GM23338 (cell line): ENCODE results near the gene NUP98. TPM values are rescaled to one million over a fixed set of nuclear protein-coding genes. Genes with fewer than 3 reads are reported as not detected.

Source experiments
- CTCF ChIP-seq, 2 experiments: fragments of 200-600 bp in 1 of 2; sonication (generic) in 1 of 2; conservative IDR thresholded peaks; 2 replicates each; pipeline versions ENCODE4 v1.5.1 to v1.6.1; 2016 to 2017; ENCODE audit warnings: antibody characterized with exemption in 2 of 2, low read depth in 2 of 2, mild to moderate bottlenecking in 2 of 2, moderate library complexity in 1 of 2
- EZH2phosphoT487 ChIP-seq: fragments of 200-600 bp; sonication (generic); IDR thresholded peaks from one replicate; pipeline ENCODE4 v1.8.1; 2018; ENCODE audit warnings: antibody characterized with exemption; ENCODE audit not compliant: unreplicated experiment
- JUNB ChIP-seq: IDR thresholded peaks from one replicate; pipeline ENCODE4 v1.6.1; 2016; ENCODE audit warnings: antibody characterized with exemption; ENCODE audit not compliant: unreplicated experiment
- STAT1 ChIP-seq: IDR thresholded peaks from one replicate; pipeline ENCODE4 v1.6.1; 2016; ENCODE audit warnings: antibody characterized with exemption; ENCODE audit not compliant: unreplicated experiment
- ZNF114 ChIP-seq: fragments of 250-450 bp; sonication (Bioruptor Pico); IDR thresholded peaks from 2 replicates; pipeline ENCODE4 v1.5.0; 2020; ENCODE audit warnings: mild to moderate bottlenecking, moderate library complexity
- polyA plus RNA-seq: library from polyadenylated mRNA; unstranded; fragments of >200 nt; fragmentation: Nextera tagmentation; extraction: Ambion mirVana; gene quantifications from 2 replicates; pipeline ENCODE4 v1.2.1, GENCODE V29; 2016
- total RNA-seq: library from RNA; depleted of rRNA; stranded (reverse); fragments of >200 nt; shearing (Covaris generic); gene quantifications from 2 replicates; pipeline ENCODE4 v1.2.3, GENCODE V29; 2014
- TF ChIP-seq, protein P1 (sequence below): fragments of 250-450 bp; sonication (Bioruptor Pico); IDR thresholded peaks from 2 replicates; pipeline ENCODE4 v1.5.0; 2020; ENCODE audit warnings: mild to moderate bottlenecking, moderate library complexity
- TF ChIP-seq, protein P2 (sequence below): IDR thresholded peaks from one replicate; pipeline ENCODE4 v1.6.1; 2018; ENCODE audit warnings: antibody characterized with exemption; ENCODE audit not compliant: unreplicated experiment

NUP98 gene
- total and polyA plus RNA-seq, 2 experiments from 2014 or later: 23.9 to 174 TPM

DNA sequence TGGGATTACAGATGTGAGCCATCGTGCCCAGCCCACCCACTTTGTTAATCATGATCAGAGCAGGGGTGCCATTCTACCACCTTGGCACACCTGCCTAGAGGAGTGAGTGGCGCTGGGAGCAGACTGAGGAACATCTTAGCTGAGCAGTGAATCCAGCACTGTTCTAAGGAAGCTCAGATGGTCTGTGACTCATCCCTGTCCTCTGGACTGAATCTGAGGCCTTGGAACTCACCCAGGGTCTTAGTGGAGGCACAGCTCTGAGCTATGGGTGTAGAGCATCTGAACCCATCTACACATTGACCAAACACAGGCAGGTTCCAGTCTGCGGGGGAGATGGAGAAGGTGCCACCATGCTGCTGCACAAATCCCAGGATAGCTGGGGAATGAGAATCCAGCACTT is 25.9 kb upstream of the NUP98 start (continued):
- TF ChIP-seq, protein P1, sequence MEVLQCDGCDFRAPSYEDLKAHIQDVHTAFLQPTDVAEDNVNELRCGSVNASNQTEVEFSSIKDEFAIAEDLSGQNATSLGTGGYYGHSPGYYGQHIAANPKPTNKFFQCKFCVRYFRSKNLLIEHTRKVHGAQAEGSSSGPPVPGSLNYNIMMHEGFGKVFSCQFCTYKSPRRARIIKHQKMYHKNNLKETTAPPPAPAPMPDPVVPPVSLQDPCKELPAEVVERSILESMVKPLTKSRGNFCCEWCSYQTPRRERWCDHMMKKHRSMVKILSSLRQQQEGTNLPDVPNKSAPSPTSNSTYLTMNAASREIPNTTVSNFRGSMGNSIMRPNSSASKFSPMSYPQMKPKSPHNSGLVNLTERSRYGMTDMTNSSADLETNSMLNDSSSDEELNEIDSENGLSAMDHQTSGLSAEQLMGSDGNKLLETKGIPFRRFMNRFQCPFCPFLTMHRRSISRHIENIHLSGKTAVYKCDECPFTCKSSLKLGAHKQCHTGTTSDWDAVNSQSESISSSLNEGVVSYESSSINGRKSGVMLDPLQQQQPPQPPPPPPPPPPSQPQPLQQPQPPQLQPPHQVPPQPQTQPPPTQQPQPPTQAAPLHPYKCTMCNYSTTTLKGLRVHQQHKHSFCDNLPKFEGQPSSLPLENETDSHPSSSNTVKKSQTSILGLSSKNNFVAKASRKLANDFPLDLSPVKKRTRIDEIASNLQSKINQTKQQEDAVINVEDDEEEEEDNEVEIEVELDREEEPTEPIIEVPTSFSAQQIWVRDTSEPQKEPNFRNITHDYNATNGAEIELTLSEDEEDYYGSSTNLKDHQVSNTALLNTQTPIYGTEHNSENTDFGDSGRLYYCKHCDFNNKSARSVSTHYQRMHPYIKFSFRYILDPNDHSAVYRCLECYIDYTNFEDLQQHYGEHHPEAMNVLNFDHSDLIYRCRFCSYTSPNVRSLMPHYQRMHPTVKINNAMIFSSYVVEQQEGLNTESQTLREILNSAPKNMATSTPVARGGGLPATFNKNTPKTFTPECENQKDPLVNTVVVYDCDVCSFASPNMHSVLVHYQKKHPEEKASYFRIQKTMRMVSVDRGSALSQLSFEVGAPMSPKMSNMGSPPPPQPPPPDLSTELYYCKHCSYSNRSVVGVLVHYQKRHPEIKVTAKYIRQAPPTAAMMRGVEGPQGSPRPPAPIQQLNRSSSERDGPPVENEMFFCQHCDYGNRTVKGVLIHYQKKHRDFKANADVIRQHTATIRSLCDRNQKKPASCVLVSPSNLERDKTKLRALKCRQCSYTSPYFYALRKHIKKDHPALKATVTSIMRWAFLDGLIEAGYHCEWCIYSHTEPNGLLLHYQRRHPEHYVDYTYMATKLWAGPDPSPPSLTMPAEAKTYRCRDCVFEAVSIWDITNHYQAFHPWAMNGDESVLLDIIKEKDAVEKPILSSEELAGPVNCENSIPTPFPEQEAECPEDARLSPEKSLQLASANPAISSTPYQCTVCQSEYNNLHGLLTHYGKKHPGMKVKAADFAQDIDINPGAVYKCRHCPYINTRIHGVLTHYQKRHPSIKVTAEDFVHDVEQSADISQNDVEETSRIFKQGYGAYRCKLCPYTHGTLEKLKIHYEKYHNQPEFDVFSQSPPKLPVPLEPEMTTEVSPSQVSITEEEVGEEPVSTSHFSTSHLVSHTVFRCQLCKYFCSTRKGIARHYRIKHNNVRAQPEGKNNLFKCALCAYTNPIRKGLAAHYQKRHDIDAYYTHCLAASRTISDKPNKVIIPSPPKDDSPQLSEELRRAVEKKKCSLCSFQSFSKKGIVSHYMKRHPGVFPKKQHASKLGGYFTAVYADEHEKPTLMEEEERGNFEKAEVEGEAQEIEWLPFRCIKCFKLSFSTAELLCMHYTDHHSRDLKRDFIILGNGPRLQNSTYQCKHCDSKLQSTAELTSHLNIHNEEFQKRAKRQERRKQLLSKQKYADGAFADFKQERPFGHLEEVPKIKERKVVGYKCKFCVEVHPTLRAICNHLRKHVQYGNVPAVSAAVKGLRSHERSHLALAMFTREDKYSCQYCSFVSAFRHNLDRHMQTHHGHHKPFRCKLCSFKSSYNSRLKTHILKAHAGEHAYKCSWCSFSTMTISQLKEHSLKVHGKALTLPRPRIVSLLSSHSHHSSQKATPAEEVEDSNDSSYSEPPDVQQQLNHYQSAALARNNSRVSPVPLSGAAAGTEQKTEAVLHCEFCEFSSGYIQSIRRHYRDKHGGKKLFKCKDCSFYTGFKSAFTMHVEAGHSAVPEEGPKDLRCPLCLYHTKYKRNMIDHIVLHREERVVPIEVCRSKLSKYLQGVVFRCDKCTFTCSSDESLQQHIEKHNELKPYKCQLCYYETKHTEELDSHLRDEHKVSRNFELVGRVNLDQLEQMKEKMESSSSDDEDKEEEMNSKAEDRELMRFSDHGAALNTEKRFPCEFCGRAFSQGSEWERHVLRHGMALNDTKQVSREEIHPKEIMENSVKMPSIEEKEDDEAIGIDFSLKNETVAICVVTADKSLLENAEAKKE (CRISPR knock-in tag): no peak
- TF ChIP-seq STAT1: no peak
- no peak for TF ChIP-seq EZH2phosphoT487
- TF ChIP-seq, protein P2, sequence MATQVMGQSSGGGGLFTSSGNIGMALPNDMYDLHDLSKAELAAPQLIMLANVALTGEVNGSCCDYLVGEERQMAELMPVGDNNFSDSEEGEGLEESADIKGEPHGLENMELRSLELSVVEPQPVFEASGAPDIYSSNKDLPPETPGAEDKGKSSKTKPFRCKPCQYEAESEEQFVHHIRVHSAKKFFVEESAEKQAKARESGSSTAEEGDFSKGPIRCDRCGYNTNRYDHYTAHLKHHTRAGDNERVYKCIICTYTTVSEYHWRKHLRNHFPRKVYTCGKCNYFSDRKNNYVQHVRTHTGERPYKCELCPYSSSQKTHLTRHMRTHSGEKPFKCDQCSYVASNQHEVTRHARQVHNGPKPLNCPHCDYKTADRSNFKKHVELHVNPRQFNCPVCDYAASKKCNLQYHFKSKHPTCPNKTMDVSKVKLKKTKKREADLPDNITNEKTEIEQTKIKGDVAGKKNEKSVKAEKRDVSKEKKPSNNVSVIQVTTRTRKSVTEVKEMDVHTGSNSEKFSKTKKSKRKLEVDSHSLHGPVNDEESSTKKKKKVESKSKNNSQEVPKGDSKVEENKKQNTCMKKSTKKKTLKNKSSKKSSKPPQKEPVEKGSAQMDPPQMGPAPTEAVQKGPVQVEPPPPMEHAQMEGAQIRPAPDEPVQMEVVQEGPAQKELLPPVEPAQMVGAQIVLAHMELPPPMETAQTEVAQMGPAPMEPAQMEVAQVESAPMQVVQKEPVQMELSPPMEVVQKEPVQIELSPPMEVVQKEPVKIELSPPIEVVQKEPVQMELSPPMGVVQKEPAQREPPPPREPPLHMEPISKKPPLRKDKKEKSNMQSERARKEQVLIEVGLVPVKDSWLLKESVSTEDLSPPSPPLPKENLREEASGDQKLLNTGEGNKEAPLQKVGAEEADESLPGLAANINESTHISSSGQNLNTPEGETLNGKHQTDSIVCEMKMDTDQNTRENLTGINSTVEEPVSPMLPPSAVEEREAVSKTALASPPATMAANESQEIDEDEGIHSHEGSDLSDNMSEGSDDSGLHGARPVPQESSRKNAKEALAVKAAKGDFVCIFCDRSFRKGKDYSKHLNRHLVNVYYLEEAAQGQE: no peak
- TF ChIP-seq ZNF114 (CRISPR knock-in tag): no peak
- TF ChIP-seq CTCF (conservative IDR thresholded peaks at IDR 0.05; ENCODE audit: low read depth in 2 of 2): no peak
- no peak for TF ChIP-seq JUNB
